Fibroblast of lung (primary cell): Measurements from ENCODE around the gene LPP.

ENCODE experiments used
- EZH2 ChIP-seq: IDR thresholded peaks from 2 replicates; pipeline ENCODE4 v1.5.1; 2012; ENCODE audit warnings: low read length, control low read depth, mild to moderate bottlenecking; ENCODE audit errors: missing control alignments
- TF ChIP-seq, protein P1 (sequence below), 2 donors: IDR thresholded peaks in 1 of 2; conservative IDR thresholded peaks in 1 of 2; 1 replicate in 1 of 2; 2 replicates in 1 of 2; pipeline ENCODE4 v1.5.1; 2011 to 2012; ENCODE audit warnings: low read length in 2 of 2, control low read depth in 1 of 2, inconsistent platforms in 1 of 2, low read depth in 1 of 2, mild to moderate bottlenecking in 1 of 2

DNA sequence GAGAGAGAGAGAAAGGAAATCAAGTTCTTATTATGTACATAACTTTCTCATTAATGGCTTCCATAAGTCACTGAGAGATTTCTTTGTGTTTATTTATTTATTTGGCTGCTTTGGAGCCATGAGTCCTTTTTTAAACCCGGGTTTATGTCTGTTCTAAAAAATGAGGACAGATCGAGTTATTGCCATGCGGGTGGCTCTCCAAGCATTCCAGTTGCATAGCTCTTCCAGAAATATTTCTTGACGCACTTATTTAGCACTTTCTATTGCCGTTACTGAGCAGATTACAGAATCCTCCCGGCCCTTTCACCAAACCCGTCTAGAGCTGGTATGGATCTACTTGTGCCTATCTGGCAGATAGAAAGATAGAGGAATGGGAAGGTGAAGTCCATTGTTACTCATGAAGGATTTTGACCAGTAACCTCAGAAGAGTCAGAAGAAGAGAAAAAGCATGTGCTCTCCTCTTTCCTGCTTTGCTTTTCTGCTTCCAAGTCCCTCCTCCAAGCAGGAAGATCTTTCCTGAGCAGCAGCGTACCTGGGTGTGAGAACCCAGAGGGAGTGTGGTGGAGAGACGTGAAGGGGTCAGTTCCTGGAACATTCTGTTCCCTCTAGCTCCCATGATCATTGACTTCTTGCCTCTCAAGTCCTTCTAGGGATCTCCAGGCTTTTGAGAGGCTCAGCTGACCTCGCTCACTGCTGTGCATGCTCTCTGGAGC lies 112.8 kb downstream of the LPP start:
- TF ChIP-seq, protein P1, sequence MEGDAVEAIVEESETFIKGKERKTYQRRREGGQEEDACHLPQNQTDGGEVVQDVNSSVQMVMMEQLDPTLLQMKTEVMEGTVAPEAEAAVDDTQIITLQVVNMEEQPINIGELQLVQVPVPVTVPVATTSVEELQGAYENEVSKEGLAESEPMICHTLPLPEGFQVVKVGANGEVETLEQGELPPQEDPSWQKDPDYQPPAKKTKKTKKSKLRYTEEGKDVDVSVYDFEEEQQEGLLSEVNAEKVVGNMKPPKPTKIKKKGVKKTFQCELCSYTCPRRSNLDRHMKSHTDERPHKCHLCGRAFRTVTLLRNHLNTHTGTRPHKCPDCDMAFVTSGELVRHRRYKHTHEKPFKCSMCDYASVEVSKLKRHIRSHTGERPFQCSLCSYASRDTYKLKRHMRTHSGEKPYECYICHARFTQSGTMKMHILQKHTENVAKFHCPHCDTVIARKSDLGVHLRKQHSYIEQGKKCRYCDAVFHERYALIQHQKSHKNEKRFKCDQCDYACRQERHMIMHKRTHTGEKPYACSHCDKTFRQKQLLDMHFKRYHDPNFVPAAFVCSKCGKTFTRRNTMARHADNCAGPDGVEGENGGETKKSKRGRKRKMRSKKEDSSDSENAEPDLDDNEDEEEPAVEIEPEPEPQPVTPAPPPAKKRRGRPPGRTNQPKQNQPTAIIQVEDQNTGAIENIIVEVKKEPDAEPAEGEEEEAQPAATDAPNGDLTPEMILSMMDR (conservative IDR thresholded peaks at IDR 0.05 in 1 of 2, IDR thresholded peaks at IDR 0.05 in 1 of 2; ENCODE audit: low read depth in 1 of 2, low read length in 2 of 2) = no peak
- no peak for TF ChIP-seq EZH2
